ENCODE results near the gene ABCA9.
"Not testable (repeated sequence)": the region's sequence is repeated elsewhere in the genome, so short reads cannot be mapped to it uniquely, and the experiment has no call there.

The ABCA9 gene, protein sequence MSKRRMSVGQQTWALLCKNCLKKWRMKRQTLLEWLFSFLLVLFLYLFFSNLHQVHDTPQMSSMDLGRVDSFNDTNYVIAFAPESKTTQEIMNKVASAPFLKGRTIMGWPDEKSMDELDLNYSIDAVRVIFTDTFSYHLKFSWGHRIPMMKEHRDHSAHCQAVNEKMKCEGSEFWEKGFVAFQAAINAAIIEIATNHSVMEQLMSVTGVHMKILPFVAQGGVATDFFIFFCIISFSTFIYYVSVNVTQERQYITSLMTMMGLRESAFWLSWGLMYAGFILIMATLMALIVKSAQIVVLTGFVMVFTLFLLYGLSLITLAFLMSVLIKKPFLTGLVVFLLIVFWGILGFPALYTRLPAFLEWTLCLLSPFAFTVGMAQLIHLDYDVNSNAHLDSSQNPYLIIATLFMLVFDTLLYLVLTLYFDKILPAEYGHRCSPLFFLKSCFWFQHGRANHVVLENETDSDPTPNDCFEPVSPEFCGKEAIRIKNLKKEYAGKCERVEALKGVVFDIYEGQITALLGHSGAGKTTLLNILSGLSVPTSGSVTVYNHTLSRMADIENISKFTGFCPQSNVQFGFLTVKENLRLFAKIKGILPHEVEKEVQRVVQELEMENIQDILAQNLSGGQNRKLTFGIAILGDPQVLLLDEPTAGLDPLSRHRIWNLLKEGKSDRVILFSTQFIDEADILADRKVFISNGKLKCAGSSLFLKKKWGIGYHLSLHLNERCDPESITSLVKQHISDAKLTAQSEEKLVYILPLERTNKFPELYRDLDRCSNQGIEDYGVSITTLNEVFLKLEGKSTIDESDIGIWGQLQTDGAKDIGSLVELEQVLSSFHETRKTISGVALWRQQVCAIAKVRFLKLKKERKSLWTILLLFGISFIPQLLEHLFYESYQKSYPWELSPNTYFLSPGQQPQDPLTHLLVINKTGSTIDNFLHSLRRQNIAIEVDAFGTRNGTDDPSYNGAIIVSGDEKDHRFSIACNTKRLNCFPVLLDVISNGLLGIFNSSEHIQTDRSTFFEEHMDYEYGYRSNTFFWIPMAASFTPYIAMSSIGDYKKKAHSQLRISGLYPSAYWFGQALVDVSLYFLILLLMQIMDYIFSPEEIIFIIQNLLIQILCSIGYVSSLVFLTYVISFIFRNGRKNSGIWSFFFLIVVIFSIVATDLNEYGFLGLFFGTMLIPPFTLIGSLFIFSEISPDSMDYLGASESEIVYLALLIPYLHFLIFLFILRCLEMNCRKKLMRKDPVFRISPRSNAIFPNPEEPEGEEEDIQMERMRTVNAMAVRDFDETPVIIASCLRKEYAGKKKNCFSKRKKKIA (N-terminal part only)

DNA sequence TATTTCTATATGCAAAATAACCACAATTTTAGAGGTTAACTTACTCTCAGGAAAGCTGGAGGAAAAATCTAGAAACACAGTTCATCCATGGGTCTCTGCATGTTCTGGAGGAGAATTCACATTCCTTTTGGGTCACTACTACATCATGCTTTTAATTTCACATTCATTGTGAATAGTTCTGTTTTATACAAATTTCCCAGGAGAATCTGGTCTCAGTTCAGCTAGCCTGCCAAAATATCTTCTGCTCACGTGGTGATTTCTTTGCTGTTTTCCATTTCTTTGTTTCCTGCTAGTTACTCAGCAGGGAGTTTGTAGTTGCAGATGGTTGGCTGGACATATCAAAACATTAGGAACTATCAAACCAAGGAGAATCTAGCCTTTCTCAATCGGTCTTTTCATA lies at the start of gene ABCA9:
ABCA9 (minus strand) TSS at position 106 of the 400 bp plus-strand sequence. CDS start 9,801 bp downstream, outside the sequence.
- DNase-seq (ENCODE audit: low read depth in 4 of 4, low spot score in 1 of 4) = no peak

DNA sequence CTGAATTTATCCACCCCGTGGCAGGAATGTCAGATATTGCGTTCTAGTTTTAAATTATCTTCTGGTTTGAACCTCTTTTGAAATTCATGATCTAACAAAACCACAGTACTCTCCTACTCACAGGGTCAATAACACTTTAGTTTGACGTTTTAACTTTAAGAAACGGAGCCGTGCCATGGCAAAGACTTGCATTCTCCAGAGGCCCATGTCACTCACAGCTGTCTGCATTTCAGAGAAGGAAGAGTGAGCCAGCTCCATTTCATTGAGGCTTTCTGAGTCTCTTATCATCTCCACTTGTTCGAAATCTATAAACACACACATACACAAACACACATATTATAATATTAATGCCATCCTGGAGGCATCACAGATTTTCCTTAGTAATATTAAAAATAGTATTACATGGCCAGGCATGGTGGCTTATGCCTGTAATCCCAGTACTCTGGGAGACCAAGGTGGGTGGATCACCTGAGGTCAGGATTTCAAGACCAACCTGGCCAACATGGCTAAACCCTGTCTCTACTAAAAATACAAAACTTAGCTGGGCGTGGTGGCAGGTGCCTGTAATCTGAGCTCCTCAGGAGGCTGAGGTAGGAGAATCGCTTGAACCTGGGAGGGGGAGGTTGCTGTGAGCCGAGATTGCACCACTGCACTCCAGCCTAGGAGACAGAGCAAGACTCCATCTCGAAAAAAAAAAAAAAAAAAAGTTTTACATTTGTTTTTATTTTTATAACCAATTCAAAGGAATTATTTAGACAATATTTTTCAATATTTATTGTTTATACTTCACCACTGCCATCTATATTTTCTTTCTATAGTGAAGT lies 45.4 kb upstream of the ABCA9 start:
- no peak for DNase-seq (ENCODE audit: low read depth in 4 of 4, low spot score in 1 of 4)

DNA sequence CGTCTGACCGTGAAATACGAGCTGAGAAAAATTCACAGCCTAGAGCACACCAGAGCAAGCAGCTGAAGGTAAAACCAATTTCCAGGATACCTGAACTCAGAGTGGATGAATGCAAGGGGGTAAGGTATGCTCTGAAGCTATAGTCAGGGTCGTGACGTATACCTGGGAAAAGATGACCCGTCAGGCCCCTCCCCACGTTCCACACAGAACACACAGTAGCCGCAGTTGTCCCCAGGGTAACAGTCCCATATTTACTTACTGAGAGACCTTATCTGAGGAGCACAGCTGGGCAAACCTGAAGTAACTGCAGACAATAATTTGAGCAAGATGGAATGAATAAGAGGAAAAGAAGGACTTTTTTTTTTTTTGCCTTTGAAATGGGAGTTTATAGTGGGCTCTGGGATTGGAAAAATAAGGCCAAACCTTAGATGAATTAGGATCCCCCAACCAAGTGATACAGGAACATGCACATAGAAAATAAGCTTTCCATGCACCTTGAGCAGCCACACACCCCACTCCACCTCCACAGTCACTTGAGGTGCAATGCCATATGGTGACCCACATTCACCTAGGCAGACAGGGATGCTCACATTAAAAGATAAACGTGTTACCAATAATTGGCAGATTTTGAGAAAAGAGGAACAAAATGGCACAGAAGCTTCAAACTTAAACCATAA lies 43.0 kb upstream of the ABCA9 start:
- DNase-seq (ENCODE audit: low read depth in 4 of 4, low spot score in 1 of 4) = no peak

DNA sequence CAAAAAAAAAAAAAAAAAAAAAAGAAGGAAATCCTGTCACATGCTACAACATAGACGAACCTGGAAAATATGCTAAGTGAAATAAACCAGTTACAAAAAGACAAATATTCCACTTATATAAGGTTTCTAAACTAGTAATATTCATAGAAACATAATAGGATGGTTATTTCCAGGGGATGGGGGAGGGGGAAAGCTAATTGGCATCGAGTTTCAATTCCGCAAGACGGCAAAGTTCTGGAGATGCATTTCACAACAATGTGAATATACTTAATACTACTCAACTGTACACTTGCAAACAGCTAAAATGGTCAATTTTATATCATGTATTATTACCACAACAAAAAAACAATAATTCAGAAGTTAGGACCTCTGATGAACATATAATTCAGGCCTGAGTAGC lies 37.9 kb upstream of the ABCA9 start:
- DNase-seq (ENCODE audit: low read depth in 4 of 4, low spot score in 1 of 4) = no peak

DNA sequence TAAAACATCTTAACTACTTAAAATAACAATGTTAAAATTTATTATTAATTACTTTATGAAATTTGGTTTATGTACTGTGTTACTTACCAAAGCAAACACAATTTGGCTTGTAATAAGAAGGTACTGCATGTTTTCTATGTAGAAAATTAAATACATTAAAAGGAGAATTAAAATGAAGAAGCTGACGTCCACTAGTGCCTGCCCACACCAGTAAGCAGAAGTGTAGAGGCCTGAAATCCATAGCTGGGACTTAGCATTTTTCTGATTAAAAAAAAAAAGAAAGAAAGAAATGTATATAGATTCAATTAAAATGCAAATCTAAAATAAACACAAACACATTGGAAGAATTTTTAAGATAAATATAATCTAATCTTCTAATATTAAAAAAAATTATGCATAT lies 35.8 kb upstream of the ABCA9 start:
- no peak for DNase-seq (ENCODE audit: low read depth in 4 of 4, low spot score in 1 of 4)

DNA sequence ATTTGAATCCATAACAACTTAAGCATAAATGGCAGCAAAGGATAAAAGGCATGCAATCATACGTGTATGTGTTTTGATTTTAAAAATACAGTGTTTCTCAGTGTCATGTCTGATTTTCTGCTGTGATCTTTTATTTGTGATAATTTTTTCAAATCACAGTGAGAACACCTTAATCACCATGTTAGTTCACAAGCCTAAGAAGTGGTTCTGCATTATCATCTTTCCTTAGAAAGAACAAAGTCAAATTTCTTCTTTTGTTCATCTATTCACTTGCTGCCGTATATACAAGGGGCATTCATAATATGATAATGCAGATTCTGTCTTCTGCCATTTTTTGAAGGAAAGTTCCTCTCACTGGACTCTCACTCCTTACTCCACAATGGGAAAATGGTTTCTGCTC lies 33.3 kb upstream of the ABCA9 start:
- DNase-seq (ENCODE audit: low read depth in 4 of 4, low spot score in 1 of 4) = no peak

DNA sequence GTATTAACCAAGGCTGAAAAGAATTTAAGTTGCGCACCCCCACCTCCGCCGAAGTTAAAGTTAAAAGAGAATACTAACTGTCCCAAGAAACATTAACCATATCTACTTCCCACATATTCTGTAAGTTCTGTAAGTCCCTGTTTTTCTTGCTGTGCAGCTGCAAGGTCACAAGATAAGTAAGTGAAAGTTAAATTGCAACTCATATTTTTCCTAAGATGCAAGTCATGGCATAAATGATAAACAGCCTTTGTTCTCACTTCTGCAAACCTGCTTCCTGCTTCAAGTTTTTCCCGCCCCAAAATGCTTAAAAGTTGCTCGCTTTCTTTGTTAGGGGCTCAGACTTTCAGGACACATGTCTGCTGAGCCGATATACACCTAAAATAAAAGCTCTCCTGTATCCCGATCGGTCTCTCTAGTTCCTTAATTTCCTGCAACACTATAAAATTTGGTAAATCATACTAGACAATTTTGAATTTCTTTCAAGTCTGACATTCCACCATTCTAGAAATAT lies 32.6 kb upstream of the ABCA9 start:
- DNase-seq (ENCODE audit: low read depth in 4 of 4, low spot score in 1 of 4) = no peak

DNA sequence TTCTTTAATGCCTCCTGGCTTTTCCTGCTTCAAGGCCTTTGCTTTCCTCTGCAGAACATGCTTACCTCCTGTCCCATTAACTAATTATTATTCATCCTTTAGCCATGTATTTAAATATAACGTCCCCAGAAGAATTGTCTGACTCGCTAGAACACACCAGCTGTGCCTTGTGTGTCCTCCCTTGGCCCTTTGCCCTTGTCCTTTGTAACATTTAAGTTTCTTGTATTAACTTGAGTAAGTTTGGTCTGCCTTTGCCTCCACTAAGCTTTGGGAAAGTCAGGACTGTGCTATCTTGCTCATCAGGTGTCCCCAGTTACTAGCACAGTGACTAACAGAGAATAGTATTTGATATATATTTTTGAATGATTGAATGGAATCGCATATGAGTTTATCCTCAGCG lies 29.6 kb upstream of the ABCA9 start:
- no peak for DNase-seq (ENCODE audit: low read depth in 4 of 4, low spot score in 1 of 4)

DNA sequence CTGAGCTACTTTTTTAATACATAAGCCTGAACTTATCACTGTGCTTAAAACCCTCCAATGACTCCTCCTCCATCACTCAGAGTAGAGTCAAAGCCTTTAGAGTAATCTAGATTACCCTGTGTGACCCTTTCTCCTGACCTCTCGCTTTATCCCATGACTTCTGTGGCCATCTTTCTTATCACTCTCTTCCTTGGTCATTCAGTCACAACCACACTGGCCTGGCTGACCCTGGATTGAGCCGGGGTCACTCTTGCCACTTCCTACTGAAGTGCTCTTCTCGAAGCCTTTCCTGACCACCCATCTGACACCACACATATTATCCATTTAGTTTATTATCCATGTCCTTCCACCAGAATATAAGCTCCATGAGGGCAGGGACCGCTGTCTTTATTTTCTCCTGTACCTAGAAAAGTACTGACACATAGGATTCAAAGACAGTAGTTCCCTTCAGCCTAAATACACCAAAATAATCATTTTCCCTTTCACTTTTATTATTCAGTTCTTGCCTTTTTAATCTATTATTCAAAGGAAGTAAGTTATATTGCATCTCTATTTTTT lies 28.0 kb upstream of the ABCA9 start:
- DNase-seq (ENCODE audit: low read depth in 4 of 4, low spot score in 1 of 4) = no peak

DNA sequence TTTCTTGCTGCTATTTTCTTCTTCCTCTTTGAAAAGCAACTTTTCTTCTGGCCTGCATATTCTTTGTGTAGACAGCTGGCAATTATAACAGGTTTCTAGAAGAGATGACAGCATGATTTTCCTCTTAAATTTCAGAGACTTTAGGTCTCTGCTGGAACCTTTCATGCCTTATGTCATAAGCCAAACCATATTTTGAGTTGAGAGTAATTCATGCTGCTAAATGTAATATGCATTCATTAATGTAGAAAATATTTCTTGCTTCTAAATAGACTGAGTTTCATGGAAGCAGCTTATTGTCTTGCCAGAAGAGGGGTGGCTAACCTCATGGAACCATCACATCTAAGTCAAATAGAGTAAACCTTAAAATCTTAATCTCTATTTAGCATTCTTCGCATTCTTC lies 25.9 kb upstream of the ABCA9 start:
- no peak for DNase-seq (ENCODE audit: low read depth in 4 of 4, low spot score in 1 of 4)

DNA sequence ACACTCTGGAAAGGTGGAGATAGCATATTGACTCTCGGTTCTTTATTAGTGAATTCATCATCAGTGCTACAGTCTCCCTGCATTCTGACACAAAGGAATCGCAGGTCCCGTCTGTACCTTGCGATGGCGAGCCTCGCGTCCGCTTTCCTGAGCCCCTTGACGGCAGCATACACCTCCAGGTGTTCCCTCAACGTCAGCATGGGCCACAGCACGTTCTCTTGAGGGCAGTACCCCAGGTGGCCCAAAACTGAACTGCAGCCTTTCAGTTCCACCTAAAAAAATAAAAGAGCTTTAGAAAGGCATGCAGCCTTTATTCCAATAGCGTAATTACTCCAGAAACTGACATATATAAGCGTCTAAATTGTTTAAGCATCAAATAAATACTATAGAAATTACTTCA lies 24.2 kb upstream of the ABCA9 start:
- no peak for DNase-seq (ENCODE audit: low read depth in 4 of 4, low spot score in 1 of 4)

DNA sequence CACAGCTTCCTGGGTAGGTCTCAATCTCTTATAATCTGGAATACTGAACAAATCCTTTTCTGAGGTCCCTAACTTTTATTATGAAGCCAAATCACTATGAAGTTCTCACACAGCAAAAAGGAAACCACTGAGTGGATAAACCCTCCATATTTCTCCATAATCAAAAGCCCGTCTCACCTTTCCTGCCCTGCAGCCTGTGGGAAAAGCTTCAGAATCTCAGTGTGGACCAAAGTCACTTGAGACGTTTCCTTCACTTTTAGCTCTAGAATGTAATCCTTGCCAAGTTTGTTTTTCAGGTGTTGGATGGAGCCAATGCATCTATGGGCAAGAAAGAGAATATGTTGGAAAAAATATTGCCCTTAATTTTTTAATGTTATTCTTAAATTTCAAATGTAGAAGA lies 22.0 kb upstream of the ABCA9 start:
- DNase-seq (ENCODE audit: low read depth in 4 of 4, low spot score in 1 of 4) = no peak

DNA sequence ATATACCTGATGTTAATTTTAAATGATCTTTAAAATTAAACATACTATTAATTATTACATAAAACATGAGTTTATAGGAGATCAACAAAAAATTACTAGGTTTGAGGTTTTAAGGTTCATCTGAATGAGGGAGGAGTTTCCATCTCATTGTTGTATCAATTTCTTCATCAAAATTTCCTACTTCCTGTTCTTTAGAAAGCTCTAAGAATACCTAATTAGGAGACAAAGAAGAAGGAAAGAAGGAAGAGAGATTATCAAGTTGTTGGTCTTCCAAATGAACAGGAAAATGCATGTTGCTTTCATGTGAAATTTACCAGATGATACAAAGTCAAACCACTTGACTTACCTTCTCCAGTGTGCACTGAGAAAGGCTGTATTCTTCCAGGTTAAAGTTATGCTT lies 18.1 kb upstream of the ABCA9 start:
- DNase-seq (ENCODE audit: low read depth in 4 of 4, low spot score in 1 of 4) = no peak

DNA sequence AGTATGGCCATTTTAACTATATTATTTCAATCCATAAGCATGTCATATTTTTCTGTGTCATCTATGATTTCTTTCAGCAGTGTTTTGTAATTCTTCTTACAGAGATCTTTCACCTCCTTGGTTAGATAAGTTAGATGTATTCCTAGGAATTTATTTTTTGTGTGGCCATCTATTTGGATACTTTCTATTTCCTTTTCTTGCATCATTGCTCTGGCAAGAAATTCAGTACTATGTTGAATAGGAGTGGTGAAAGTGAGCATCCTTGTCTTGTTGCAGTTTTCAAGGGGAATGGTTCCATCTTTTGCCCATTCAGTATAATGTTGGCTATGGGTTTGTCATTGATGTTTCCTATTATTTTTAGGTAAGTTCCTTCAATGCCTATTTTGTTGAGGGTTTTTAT lies 15.1 kb upstream of the ABCA9 start:
- no peak for DNase-seq (ENCODE audit: low read depth in 4 of 4, low spot score in 1 of 4)

DNA sequence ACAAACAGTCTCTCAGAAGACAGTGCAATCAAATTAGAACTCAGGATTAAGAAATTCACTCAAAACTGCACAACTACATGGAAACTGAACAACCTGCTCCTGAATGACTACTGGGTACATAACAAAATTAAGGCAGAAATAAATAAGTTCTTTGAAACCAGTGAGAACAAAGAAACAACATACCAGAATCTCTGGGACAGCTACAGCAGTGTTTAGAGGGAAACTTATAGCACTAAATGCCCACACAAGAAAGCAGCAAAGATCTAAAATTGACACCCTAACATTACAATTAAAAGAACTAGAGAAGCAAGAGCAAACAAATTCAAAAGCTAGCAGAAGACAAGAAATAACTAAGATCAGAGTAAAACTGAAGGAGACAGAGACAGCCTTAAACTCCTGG lies 12.7 kb upstream of the ABCA9 start:
- not testable (repeated sequence) for DNase-seq (ENCODE audit: low read depth in 4 of 4, low spot score in 1 of 4)

DNA sequence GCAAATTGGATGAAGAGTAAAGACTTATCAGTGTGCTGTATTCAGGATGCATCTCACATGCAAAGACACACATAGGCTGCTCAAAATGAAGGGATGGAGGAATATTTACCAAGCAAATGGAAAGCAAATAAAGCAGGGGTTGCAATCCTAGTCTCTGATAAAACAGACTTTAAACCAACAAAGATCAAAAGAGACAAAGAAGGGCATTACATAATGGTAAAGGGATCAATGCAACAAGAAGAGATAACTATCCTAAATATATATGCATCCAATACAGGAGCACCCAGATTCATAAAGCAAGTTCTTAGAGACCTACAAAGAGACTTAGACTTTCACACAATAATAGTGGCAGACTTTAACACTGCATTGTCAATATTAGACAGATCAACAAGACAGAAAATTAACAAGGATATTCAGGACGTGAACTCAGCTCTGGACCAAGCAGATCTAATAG lies 12.1 kb upstream of the ABCA9 start:
- not testable (repeated sequence) for DNase-seq (ENCODE audit: low read depth in 4 of 4, low spot score in 1 of 4)

DNA sequence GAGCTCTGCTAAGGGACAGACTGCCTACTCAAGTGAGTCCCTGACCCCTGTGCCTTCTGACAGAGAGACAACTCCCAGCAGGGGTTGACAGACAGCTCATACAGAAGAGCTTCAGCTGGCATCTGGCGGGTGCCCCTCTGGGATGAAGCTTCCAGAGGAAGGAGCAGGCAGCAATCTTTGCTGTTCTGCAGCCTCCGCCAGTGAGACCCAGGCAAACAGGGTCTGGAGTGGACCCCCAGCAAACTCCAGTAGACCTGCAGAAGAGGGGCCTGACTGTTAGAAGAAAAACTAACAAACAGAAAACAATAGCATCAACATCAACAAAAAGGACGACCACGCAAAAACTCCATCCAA lies 10.5 kb upstream of the ABCA9 start:
- DNase-seq (ENCODE audit: low read depth in 4 of 4, low spot score in 1 of 4) = not testable (repeated sequence)

DNA sequence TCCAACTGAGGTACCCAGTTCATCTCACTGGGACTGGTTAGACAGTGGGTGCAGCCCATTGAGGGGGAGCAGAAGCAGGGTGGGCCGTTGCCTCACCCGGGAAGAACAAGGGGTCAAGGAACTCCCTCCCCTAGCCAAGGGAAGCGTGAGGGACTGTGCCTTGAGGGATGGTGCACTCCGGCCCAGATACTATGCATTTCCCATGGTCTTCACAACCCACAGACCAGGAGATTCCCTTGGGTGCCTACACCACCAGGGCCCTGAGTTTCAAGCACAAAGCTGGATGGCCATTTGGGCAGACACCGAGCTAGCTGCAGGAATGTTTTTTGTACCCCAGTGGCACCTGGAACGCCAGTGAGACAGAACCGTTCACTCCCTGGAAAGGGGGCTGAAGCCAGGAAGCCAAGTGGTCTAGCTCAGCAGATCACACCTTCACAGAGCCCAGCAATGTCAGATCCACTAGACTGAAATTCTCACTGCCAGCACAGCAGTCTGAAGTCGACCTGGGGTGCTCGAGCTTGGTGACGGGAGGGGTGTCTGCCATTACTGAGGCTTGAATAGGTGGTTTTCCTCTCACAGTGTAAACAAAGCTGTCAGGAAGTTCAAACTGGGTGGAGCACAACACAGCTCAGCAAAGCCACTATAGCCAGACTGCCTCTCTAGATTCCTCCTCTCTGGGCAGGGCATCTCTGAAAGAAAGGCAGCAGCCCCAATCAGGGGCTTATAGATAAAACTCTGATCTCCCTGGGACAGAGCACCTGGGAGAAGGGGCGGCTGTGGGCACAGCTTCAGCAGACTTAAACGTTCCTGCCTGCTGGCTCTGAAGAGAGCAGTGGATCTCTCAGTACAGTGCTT lies 9.9 kb upstream of the ABCA9 start:
- DNase-seq (ENCODE audit: low read depth in 4 of 4, low spot score in 1 of 4) = not testable (repeated sequence)
